Liver (tissue), 9 donors: ENCODE measurements around the gene GRAP2. TPM values are rescaled to one million over a fixed set of nuclear protein-coding genes. Genes with fewer than 3 reads are reported as not detected.

Experiments used
- DNase-seq: peaks from one replicate; pipeline ENCODE4 v3.0.0-alpha.2; 2017; ENCODE audit warnings: low spot score
- H3K27ac ChIP-seq, 2 donors: one replicate each; pipeline ENCODE4 v1.7.0; 2013; ENCODE audit warnings: inconsistent platforms in 2 of 2, low read length in 2 of 2, control low read depth in 1 of 2, low read depth in 1 of 2, mild to moderate bottlenecking in 1 of 2
- H3K27me3 ChIP-seq, 4 donors: one replicate each; pipeline versions ENCODE4 v1.6.1 to v1.7.0; 2013; ENCODE audit warnings: low read length in 3 of 4, inconsistent platforms in 1 of 4, mild to moderate bottlenecking in 1 of 4, moderate library complexity in 1 of 4; ENCODE audit not compliant: control insufficient read depth in 4 of 4, insufficient read depth in 4 of 4
- H3K36me3 ChIP-seq, 4 donors: one replicate each; pipeline versions ENCODE4 v1.6.1 to v1.7.0; 2013; ENCODE audit warnings: low read length in 3 of 4, mild to moderate bottlenecking in 3 of 4, low read depth in 1 of 4, moderate library complexity in 1 of 4; ENCODE audit not compliant: control insufficient read depth in 4 of 4, insufficient read depth in 3 of 4
- H3K4me1 ChIP-seq, 4 donors: one replicate each; pipeline versions ENCODE4 v1.6.1 to v1.7.0; 2013; ENCODE audit warnings: low read length in 3 of 4, mild to moderate bottlenecking in 3 of 4, moderate library complexity in 1 of 4; ENCODE audit not compliant: control insufficient read depth in 4 of 4, insufficient read depth in 4 of 4
- H3K4me3 ChIP-seq, 3 donors: one replicate each; pipeline versions ENCODE4 v1.6.1 to v1.7.0; 2013; ENCODE audit warnings: low read length in 3 of 3, control low read depth in 1 of 3, low read depth in 1 of 3, mild to moderate bottlenecking in 1 of 3
- H3K9ac ChIP-seq, 2 donors: one replicate each; pipeline ENCODE4 v1.7.0; 2013; ENCODE audit warnings: low read length in 2 of 2, mild to moderate bottlenecking in 2 of 2, moderate library complexity in 2 of 2, control low read depth in 1 of 2, low read depth in 1 of 2
- H3K9me3 ChIP-seq, 4 donors: one replicate each; pipeline versions ENCODE4 v1.6.1 to v1.7.0; 2013; ENCODE audit warnings: low read length in 3 of 4; ENCODE audit not compliant: control insufficient read depth in 4 of 4
- EGR1 ChIP-seq, 2 donors: IDR thresholded peaks; 2 replicates each; pipeline ENCODE4 v1.6.1; 2016 to 2018; ENCODE audit warnings: antibody characterized with exemption in 2 of 2, low read depth in 2 of 2
- FOXA1 ChIP-seq: IDR thresholded peaks from 2 replicates; pipeline ENCODE4 v1.6.1; 2016; ENCODE audit warnings: antibody characterized with exemption
- FOXA2 ChIP-seq: IDR thresholded peaks from 2 replicates; pipeline ENCODE4 v1.6.1; 2016; ENCODE audit warnings: antibody characterized with exemption
- GABPA ChIP-seq, 2 donors: IDR thresholded peaks in 1 of 2; conservative IDR thresholded peaks in 1 of 2; 2 replicates each; pipeline ENCODE4 v1.6.1; 2016; ENCODE audit warnings: antibody characterized with exemption in 2 of 2, mild to moderate bottlenecking in 1 of 2, moderate library complexity in 1 of 2
- HNF4A ChIP-seq, 2 donors: conservative IDR thresholded peaks; 2 replicates each; pipeline ENCODE4 v1.6.1; 2016; ENCODE audit warnings: antibody characterized with exemption in 2 of 2, mild to moderate bottlenecking in 2 of 2
- JUND ChIP-seq, 2 donors: IDR thresholded peaks; 2 replicates each; pipeline ENCODE4 v1.6.1; 2016; ENCODE audit warnings: antibody characterized with exemption in 2 of 2
- NR2F2 ChIP-seq: IDR thresholded peaks from 2 replicates; pipeline ENCODE4 v1.6.1; 2016; ENCODE audit warnings: antibody characterized with exemption
- RAD21 ChIP-seq, 2 donors: IDR thresholded peaks; 2 replicates each; pipeline ENCODE4 v1.6.1; 2016; ENCODE audit warnings: antibody characterized with exemption in 2 of 2, mild to moderate bottlenecking in 2 of 2
- RXRA ChIP-seq, 2 donors: IDR thresholded peaks; 2 replicates each; pipeline ENCODE4 v1.6.1; 2017 to 2018; ENCODE audit warnings: antibody characterized with exemption in 2 of 2, mild to moderate bottlenecking in 1 of 2
- SP1 ChIP-seq: IDR thresholded peaks from 2 replicates; pipeline ENCODE4 v1.6.1; 2018; ENCODE audit warnings: antibody characterized with exemption, mild to moderate bottlenecking
- TAF1 ChIP-seq: conservative IDR thresholded peaks from 2 replicates; pipeline ENCODE4 v1.6.1; 2016; ENCODE audit warnings: antibody characterized with exemption, mild to moderate bottlenecking
- WGBS: extraction: QIAGEN DNeasy Blood & Tissue Kit; methylation state at CpG from one replicate; pipeline ENCODE4 v1.1.7; 2013; 5-methylcytosine and 5-hydroxymethylcytosine counted together
- polyA plus RNA-seq, 2 donors: library from polyadenylated mRNA; stranded (reverse) in 1 of 2; unstranded in 1 of 2; fragments of 200-250 nt in 1 of 2; fragments of >200 nt in 1 of 2; fragmentation: Nextera tagmentation in 1 of 2; extraction: Ambion mirVana in 1 of 2; gene quantifications; one replicate each; pipeline versions ENCODE4 v1.2.1 to v1.2.3, GENCODE V29; 2013 to 2015
- total RNA-seq, 2 donors: library from RNA; depleted of rRNA; stranded (reverse); fragments of >200 nt; gene quantifications; one replicate each; pipeline ENCODE4 v1.2.3, GENCODE V29; 2014
- TF ChIP-seq, protein P1 (sequence below): IDR thresholded peaks from 2 replicates; pipeline ENCODE4 v1.6.1; 2016; ENCODE audit warnings: antibody characterized with exemption, mild to moderate bottlenecking
- TF ChIP-seq, protein P2 (sequence below): IDR thresholded peaks from 2 replicates; pipeline ENCODE4 v1.6.1; 2016; ENCODE audit warnings: antibody characterized with exemption
- TF ChIP-seq, protein P3 (sequence below): IDR thresholded peaks from 2 replicates; pipeline ENCODE4 v1.6.1; 2016; ENCODE audit warnings: antibody characterized with exemption
- TF ChIP-seq, protein P4 (sequence below): fragments of 150-350 bp; IDR thresholded peaks from 2 replicates; pipeline ENCODE4 v1.5.1; 2017; ENCODE audit warnings: improper control_type of control experiment, low read depth, low read length; ENCODE audit not compliant: missing input control
- TF ChIP-seq, protein P5 (sequence below): IDR thresholded peaks from 2 replicates; pipeline ENCODE4 v1.6.1; 2016; ENCODE audit warnings: antibody characterized with exemption
- donor health status: healthy.
- donor health status: healthy.
- donor health status: healthy.
- donor health status: healthy.
- donor health status: healthy.

GRAP2 gene
- total and polyA plus RNA-seq, 4 donors: 0.22 to 38.2 (median 0.78) TPM

DNA sequence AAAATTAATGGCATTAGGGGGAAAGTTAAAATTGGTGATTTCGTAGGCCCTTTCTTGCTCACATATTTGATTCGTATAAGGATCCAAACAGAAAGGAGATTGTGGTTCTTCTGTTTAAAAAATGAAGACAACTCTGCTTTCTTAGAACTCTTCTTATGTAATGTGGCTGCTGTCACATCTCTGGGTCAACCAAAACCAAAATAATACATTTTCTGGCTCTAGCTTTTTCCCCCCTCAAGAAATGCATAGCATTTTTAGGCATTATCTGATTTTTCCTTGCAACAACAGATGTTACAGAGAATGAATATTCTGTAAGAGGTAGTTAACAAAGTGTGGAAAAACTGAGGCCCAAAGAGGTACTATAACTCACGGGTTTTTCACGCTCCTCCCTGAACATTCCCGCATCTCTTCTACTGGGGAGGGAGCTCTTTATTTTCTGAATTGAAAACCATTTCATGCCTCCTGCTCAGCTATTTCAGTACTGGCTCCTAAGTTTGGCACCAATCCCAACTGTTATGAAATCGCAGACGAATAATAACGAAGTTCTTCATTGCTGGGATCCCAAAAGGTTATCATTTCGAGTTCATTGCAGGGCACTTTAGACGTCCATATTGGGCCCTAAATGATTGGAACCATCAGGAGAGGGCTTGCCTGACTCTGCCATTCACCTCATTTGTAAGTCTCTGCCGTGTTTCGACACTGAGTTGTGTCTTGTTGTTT, 17.1 kb downstream of the GRAP2 start:
- WGBS: 53% methylated on average over 12 of the region's 12 CpGs
- Histone ChIP-seq H3K4me1 (no peaks in the 10 kb centered on the region), H3K27ac (no peak overlapping the region), H3K9me3 (no peaks in the 10 kb centered on the region), H3K27me3 (peaks cover 0 to 4% (median 1%) of the 10 kb centered on the region in 4 donors), H3K9ac (no peak overlapping the region), H3K4me3 (no peak overlapping the region), H3K36me3 (no peaks in the 10 kb centered on the region)
- DNase-seq: no peak
- TF ChIP-seq, protein P1, sequence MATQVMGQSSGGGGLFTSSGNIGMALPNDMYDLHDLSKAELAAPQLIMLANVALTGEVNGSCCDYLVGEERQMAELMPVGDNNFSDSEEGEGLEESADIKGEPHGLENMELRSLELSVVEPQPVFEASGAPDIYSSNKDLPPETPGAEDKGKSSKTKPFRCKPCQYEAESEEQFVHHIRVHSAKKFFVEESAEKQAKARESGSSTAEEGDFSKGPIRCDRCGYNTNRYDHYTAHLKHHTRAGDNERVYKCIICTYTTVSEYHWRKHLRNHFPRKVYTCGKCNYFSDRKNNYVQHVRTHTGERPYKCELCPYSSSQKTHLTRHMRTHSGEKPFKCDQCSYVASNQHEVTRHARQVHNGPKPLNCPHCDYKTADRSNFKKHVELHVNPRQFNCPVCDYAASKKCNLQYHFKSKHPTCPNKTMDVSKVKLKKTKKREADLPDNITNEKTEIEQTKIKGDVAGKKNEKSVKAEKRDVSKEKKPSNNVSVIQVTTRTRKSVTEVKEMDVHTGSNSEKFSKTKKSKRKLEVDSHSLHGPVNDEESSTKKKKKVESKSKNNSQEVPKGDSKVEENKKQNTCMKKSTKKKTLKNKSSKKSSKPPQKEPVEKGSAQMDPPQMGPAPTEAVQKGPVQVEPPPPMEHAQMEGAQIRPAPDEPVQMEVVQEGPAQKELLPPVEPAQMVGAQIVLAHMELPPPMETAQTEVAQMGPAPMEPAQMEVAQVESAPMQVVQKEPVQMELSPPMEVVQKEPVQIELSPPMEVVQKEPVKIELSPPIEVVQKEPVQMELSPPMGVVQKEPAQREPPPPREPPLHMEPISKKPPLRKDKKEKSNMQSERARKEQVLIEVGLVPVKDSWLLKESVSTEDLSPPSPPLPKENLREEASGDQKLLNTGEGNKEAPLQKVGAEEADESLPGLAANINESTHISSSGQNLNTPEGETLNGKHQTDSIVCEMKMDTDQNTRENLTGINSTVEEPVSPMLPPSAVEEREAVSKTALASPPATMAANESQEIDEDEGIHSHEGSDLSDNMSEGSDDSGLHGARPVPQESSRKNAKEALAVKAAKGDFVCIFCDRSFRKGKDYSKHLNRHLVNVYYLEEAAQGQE: no peak
- TF ChIP-seq, protein P2, sequence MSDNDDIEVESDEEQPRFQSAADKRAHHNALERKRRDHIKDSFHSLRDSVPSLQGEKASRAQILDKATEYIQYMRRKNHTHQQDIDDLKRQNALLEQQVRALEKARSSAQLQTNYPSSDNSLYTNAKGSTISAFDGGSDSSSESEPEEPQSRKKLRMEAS: no peak
- no peak for TF ChIP-seq SP1
- TF ChIP-seq GABPA (IDR thresholded peaks at IDR 0.05 in 1 of 2, conservative IDR thresholded peaks at IDR 0.05 in 1 of 2): no peak
- TF ChIP-seq, protein P3, sequence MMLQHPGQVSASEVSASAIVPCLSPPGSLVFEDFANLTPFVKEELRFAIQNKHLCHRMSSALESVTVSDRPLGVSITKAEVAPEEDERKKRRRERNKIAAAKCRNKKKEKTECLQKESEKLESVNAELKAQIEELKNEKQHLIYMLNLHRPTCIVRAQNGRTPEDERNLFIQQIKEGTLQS: no peak
- TF ChIP-seq RAD21 (IDR thresholded peaks at IDR 0.05): no peak
- TF ChIP-seq HNF4A (conservative IDR thresholded peaks at IDR 0.05): no peak
- no peak for TF ChIP-seq EGR1 (IDR thresholded peaks at IDR 0.05; ENCODE audit: low read depth in 2 of 2)
- TF ChIP-seq FOXA1: no peak
- no peak for TF ChIP-seq RXRA (IDR thresholded peaks at IDR 0.05)
- TF ChIP-seq, protein P4, sequence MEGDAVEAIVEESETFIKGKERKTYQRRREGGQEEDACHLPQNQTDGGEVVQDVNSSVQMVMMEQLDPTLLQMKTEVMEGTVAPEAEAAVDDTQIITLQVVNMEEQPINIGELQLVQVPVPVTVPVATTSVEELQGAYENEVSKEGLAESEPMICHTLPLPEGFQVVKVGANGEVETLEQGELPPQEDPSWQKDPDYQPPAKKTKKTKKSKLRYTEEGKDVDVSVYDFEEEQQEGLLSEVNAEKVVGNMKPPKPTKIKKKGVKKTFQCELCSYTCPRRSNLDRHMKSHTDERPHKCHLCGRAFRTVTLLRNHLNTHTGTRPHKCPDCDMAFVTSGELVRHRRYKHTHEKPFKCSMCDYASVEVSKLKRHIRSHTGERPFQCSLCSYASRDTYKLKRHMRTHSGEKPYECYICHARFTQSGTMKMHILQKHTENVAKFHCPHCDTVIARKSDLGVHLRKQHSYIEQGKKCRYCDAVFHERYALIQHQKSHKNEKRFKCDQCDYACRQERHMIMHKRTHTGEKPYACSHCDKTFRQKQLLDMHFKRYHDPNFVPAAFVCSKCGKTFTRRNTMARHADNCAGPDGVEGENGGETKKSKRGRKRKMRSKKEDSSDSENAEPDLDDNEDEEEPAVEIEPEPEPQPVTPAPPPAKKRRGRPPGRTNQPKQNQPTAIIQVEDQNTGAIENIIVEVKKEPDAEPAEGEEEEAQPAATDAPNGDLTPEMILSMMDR: no peak
- TF ChIP-seq JUND (IDR thresholded peaks at IDR 0.05): no peak

DNA sequence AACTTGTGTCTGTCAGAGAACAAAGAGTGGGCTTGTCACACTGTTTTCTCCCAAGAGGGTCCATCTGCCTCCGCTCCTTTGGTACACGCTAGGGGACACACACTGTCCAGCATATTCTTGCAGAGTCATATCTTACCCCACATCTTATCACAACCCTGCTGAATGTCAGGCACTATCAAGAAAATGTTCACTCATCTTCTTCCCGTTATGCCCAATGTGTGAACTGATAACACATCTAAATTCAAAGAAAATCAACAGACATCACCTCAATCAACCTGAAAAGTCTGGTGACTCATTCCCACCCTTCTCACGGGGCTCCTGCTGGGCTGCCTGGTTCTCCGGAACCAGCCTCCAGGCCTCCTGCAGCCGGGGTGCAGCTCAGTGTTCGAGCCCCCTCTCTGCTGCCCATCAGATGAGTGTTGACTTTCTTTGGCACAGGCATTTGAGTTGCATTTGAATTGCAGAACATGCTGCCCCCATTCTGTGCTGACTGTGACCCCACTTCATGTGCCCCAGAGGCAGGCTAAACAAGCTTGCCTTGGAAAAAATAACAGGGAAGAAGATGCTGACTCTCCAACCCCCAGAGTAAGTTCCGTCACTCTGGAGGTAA, 19.4 kb downstream of the GRAP2 start:
- Histone ChIP-seq H3K4me3 (no peak overlapping the region), H3K9me3 (no peaks in the 10 kb centered on the region), H3K27me3 (peaks cover 0 to 2% (median 0%) of the 10 kb centered on the region in 4 donors), H3K36me3 (no peaks in the 10 kb centered on the region), H3K27ac (no peak overlapping the region), H3K4me1 (no peaks in the 10 kb centered on the region), H3K9ac (no peak overlapping the region)
- no peak for DNase-seq
- WGBS: 79% methylated on average over 8 of the region's 8 CpGs
- no peak for TF ChIP-seq FOXA2
- TF ChIP-seq SP1: no peak
- no peak for TF ChIP-seq JUND (IDR thresholded peaks at IDR 0.05)
- no peak for TF ChIP-seq NR2F2
- TF ChIP-seq, protein P4: no peak
- TF ChIP-seq, protein P3: no peak
- TF ChIP-seq, protein P2: no peak
- TF ChIP-seq, protein P5, sequence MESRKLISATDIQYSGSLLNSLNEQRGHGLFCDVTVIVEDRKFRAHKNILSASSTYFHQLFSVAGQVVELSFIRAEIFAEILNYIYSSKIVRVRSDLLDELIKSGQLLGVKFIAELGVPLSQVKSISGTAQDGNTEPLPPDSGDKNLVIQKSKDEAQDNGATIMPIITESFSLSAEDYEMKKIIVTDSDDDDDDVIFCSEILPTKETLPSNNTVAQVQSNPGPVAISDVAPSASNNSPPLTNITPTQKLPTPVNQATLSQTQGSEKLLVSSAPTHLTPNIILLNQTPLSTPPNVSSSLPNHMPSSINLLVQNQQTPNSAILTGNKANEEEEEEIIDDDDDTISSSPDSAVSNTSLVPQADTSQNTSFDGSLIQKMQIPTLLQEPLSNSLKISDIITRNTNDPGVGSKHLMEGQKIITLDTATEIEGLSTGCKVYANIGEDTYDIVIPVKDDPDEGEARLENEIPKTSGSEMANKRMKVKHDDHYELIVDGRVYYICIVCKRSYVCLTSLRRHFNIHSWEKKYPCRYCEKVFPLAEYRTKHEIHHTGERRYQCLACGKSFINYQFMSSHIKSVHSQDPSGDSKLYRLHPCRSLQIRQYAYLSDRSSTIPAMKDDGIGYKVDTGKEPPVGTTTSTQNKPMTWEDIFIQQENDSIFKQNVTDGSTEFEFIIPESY: no peak
- no peak for TF ChIP-seq HNF4A (conservative IDR thresholded peaks at IDR 0.05)
- TF ChIP-seq FOXA1: no peak
- no peak for TF ChIP-seq TAF1
- TF ChIP-seq EGR1 (IDR thresholded peaks at IDR 0.05; ENCODE audit: low read depth in 2 of 2): no peak
- no peak for TF ChIP-seq GABPA (IDR thresholded peaks at IDR 0.05 in 1 of 2, conservative IDR thresholded peaks at IDR 0.05 in 1 of 2)
